ENCODE measurements around the gene LDAH.

LDAH gene

DNA sequence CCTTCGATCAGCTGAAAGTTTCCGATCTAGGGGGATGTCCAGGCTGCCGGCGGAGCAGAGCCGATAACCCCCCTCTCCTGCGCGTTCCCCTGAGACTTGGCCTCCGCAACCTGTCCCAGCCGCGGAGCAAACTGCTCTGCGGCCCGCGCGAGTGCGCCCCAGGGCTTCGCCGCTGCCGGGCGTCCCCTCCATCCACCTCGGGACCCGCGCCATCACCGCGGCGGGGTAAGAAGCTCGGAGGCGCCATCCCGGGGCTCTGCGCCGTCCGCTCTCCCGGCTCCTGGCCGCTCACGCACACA, 156.9 kb downstream of the LDAH start:
- no peak for DNase-seq

DNA sequence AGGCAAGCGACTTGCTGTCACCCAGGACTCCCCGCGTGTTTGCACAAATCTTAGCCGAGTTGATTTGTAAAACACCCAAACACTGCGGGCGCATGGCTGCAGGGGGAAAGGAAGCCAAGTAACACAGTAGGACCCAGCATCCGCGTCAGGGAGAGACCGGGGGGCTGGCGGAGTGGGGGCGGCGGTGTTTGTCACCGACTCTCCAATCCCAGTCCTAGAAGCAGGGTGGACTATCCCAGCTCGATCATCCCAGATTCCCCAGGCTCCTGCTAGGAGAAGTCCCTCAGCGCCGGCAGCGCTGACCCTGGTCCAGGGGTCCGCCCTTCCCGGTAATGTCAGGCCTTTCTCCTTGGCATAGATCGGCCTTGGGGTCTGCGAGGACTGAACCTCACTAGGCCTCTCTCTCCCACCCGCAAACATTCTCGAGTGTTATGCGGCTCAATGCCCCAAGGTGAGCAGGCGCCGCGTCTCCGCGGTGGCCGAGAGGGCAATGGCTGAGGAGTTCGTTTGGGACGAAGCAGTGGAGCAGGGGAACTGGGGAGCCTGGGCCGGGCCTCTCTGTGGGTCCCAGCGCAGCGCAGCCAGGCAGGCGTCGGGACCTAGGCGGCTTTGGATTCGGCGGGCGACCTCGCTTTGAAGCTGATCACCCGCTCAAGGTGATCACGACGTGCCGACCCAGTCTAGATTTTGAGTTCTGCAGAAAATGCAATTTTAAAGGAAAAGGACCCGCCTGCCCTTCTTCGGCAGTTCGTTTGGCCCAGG, 157.5 kb downstream of the LDAH start:
- peak; percentile 4 for DNase-seq

DNA sequence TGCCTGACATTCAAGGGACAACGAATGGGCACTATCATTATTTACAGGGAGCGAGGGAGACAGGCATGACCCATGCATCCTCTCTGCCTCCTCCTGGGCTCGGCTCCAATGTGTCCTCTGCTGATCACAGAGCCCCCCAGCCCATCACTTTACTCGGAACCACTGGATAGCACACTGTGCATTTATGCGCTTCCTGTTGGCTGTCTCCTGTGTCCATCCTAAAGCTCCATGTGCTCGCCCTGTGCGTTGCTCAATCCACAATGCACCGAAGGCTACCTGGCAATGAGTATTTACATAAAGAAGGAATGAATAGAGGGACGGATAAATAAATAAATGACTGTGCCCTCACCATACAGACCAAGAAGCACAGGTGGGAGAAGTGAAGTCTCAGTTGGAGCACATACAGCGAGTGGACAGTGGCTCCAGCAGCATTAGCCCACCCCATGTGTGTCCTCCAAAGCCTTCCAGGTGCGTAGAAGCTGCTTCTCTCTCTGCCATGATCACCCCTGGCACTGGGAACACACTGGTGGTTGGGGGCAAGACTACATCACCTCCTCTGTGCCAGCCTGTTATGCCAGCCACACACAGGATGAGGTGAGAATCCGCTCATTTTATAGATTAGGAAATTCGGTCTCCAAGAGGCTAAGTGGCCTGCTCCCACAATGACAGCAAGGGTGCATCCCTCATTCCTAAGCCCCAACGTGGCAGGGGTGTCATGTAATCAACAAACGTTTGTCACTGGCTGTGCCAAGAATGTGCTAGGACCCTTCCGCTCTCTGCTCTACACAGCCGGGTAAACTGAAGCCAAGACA, 158.3 kb downstream of the LDAH start:
- no peak for DNase-seq

DNA sequence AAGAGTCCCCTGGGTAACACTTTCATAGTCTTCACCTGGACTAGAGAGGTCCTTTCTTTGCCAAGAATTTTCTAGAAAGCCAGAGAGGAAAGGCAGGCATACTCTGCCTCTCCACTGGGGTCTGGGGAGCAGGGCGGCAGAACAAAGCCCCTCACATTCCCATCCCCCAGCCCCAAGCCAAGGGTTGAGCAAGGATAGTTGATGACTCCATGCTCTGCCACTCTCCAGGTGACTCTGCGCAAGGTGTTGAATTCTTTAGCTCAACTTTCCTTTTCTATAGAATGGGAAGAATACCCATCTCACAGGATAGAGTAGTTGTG, 158.9 kb downstream of the LDAH start:
- no peak for DNase-seq

DNA sequence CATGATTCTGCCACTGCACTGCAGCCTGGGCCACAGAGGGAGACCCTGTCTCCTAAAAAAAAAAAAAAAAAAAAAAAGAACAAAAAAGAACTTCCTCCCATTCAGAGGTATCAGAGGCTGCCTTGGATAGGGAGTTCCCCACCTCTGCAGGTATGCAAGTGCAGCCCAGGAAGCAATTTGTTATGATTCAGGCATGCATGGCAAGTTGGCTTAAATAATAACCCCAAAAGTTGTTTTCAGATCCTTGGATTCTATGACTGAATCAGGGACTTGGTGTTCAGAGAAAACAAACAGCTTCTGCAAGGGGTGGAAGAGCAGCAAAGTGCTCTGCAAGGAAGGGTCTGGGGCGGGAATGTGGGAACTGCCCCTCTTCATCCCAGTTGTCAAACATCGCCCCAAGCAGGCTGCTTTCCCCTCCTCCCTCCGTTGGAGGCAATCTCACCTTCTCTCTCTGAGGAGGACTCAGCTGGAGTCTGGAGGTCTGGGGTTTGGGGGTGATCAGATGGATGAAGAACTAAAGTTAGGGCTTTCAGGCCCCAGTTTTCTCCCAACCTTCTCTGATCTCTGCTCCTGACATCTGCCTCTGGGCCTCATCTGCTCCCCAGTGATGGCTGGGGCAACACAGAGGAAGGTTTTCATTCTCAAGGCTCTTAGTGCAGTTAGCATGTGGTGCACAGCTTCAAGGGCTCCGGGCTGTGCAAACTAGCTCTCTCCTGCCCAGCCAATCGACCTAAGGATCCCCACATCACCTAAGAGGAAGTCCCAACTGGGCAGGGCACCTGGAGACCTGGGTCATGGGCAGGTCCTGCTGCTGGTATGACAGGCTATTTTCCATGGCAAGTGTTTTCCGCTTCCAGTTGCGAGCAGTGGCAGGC, 159.5 kb downstream of the LDAH start:
- no peak for DNase-seq

DNA sequence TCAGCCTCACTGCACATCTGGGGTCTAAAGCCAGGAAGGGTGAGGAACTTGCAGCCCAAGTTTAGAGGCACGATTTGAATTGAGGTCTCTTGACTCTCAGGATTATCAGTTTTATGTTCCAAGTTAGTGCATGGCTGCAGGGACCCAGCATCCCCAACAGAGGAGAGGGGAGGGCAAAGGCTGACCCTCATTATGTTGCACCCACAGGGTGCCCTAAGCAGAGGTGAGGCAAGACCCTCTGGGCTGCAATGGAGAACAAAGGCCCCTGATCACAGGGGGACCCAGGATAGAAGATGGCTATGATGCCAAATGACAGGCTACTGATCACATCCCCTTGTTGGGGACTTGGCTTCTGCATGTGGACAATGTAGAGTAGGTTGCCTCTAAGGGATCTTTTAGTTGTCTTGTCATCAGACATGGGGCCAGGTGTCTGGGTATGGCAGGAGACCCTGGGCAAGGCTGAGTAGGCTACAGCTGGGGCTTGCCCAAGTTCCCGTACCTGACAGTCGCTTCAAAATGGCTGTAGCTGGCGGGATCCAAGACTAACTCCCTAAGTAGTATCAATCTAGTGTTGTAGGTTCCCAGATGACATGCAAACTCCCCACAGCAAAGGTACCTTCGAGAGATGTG, 160.5 kb downstream of the LDAH start:
- no peak for DNase-seq

DNA sequence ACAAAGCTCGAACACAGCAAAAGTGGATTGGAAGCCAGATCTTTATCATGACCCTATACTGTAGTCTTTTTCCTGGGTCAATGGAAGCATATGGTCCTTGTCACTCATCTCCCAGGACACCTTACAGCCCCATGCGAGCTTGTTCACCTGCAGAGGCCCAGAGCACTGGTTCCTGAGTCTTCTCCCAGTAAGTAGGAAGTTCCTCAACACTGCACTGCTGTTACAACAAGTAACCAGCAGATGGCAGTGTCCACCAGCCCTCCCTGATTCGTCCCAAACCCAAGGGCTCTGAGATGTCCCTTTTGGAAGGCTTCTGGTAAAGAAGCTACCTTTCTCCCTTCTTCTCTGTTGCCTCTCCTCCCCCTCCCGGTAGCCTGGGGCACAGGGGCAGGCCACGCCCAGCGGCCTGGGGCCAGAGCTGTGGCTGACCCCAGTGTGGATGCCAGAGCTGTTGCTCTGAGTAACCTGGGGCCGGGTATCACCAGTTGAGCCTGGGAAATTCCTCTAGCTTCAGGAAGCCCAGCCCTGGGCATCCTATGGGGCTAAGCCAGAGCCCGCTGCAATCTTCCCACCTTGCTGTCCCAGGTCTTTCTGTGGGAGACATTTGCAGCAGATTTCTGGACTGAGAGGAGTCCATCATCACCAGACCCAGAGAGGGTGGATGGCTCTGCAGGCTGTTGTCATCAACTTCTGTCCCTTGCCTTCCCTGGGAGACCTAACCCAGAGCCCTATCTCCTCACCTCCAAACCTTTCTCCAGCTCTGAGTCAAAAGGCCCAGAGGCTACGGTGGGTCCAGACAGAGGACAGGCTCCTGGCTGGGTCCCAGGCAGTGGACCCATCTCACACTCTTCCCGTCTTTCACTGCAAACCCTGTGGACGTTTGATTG, 161.2 kb downstream of the LDAH start:
- peak; percentile 14 for DNase-seq

DNA sequence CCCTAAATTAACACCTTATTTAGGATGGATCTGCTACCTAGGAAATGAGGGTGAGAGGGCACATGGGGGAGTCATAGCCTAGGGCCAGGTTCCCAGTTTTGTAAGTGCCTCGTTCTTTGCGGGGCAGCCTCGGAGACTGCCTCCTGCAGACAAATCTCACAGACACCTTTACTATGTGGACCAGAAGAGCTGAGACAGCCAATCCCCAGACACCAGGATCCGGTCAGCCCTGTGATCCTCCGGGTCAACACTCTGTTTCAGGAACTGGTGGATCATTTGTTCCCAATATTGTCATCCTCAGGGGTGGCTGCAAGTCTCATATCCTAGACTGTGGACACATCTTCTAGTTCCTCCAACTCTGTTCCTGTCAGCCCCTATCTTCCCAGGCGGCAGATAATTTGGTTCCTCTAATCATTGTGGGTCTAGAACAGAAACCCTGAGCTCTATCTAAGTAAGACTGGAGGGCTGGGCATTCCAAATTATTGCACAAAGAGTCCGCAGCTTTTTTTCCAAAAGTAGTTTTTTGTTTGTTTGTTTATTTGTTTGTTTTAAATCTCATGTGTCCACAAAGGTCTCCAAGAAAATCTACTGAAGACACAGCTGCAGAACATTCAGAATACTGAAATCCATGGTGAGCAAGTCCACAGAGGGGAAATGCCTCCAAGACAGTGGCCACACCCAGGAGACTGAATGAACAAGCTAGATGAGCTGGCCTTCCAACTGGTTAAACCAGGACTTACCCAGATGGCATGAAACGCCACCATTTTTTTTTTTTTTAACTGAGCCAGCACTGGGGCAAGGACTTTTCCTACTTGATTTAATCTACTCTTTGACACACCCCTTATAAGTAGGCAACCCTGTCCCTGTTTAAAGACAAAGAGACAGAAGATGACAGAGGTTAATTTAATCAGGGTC, 162.1 kb downstream of the LDAH start:
- DNase-seq = no peak

DNA sequence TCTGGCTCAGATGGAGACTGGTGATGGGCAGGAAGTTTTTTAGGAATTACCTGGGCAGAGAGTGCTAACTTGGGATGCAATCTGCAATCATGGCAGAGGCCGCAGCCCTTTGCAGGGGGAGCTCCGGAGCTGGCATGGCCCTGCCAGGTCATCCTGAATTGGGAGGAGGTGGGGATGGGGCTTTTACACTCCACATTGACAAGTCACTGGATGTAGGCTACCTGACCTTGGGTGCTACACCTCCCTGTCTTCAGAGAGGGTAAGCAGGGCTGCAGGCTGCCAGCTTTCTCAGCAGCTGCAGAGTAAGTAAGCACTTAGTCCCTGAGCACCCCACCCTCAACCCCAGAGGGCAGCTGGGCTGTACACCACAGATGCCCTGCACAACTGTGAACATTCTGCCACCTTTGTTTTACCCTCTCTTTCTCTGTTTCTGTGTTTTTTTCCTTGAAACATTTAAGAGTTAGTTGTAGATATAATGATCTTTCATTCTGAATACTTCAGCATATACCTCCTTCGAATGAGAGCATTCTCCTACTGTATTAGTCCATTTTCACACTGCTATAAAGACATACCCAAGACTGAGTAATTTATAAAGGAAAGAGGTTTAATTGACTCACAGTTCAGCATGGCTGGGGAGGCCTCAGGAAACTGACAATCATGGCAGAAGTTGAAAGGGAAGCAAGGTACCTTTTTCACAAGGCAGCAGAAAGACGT, 165.2 kb downstream of the LDAH start:
- no peak for DNase-seq

DNA sequence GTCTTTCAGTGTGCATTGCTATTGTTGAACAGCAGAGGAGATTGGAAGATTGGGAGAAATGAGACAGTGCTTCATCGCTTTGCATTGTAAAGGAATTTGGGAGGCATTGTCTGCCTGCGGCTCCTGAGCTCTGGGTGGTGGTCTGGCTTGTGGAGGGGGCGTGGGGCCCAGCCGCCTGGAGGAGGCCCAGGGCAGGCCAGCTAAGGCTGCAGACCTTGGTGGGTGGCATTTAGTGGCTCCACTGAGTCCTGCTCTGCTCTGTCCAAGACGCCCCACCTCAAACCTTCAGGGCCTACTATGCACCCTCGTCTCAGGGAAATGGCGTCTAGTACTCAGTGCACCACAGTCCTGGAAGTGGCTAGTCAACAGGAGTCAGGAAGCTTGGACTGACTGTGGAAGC, 166.3 kb downstream of the LDAH start:
- DNase-seq = no peak

DNA sequence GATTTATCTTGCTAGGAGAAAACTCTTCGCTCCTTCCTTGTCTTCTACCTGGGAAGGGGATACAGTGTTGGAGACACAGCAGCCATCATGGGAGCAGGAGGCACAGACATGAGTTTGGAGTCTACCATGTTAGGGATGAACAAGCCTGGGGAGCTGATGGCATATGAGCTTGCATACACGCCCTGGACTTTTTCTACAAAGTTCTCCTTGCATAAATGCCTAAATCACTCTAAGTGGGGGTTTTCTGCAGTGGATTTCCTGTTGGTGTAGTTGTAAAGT, 168.4 kb downstream of the LDAH start:
- DNase-seq = no peak

DNA sequence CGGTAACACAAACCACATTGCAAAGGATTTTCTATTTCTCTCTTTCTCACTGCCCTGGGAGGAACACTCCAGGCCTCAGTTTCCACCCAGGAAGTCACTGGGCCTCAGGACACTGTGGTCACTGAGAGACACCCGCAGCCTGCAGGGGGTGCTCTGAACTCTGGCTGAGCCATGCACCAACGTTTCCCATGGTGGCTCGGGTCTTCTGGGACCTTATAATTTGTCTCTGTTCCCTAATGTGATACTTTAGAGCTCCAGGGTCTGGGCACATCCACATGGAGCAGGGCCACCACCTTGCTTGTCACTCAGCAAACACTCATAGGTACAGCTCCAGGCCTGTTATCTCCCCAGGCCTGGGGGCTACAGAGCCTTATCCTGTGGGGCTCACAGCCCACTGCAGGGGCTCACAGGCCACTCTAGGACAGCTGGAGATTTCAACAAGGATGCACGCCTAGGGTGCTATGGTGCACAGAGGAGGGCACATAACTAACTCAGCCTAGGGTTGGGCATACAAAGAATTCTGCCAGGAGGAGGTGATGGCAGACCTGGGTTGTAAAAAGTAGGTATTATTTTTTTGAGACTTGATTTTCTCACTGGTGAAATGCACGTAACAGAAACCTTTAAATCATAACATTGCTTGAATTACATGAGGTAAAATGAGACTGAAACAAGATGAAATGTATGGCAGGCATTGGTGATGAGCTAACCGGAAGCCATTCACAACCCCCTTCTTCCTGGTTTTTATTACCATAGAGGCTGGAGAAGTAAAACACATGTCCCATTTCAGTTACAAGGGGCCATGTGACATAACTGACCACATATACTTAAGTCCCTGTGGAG, 169.0 kb downstream of the LDAH start:
- DNase-seq = no peak

DNA sequence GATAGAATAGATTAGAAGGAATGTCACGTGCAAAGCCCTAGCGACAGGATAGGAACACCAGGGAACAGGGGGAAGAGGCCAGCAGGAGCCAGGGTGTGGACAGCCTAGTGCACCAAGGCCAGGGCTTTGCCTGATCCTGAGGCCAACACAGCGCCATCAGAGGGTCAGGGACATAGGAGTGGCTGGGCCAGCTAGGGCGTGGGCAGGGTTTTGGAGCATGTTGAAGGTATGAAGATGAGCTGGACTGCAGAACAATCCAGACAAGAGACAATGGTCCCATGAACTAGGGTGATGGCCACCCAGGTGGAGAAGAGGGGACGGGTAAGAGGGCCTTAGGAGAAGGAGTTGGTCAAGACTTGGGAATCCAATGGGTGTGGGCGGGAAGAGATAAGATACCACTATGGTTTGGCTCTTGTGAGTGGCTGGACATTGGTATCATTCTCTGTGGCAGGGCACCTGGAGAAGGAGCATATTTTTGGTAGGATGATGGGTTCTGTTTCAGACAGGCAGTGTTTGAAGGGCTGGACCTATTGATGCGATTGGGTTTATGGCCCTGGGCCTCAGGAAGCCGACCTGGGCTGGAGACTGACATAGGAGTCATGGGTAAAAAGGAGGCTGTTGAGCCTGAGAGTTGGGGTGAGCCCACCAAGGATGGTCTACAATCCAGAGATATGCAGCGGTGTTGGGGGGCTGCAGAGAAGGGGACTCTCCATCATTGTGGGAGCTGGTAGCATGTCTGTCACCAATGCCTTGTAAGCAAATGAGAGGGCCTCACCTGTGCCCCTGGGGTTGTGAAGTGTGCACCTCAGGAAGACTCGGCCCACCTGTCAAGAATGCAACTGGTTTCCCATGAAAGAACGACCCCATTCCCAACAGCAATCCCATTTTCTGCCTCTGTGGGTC, 170.0 kb downstream of the LDAH start:
- DNase-seq = no peak

DNA sequence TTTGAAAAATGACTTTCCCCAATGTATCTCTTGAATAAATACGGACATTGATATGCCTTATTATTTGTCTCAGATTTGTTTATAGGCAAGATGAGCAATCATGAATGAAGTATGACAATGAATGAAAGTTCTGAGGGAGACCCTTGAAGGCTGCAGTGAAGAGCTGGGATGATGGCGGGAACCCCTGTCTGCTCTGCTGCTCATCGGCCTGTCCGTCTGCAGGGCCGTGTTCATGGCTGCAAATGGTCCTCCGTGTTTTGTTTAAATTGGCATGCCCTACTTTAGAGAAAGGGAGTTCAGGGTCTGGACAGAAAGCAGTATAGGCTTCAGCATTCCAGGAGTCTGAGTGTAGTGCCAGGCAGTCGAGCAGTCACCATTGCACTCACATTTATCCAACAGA, 170.8 kb downstream of the LDAH start:
- no peak for DNase-seq

DNA sequence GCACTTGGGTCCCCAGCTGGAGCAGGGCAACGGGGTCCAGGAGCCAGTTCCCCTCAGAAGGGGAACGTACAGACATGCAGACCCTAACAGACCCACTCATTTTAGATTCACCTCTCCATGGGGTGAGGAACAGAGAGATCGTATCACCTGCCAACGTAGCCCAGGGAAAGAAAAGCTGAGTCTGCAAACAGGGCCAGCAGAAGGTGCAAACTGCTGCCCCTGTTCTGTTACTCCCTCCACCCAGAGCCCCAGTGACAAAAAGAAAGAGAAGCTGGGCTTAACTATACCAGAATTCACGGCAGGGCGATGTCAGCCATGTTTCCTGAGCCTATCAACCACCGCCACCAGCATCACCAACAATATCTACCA, 171.2 kb downstream of the LDAH start:
- DNase-seq = no peak

DNA sequence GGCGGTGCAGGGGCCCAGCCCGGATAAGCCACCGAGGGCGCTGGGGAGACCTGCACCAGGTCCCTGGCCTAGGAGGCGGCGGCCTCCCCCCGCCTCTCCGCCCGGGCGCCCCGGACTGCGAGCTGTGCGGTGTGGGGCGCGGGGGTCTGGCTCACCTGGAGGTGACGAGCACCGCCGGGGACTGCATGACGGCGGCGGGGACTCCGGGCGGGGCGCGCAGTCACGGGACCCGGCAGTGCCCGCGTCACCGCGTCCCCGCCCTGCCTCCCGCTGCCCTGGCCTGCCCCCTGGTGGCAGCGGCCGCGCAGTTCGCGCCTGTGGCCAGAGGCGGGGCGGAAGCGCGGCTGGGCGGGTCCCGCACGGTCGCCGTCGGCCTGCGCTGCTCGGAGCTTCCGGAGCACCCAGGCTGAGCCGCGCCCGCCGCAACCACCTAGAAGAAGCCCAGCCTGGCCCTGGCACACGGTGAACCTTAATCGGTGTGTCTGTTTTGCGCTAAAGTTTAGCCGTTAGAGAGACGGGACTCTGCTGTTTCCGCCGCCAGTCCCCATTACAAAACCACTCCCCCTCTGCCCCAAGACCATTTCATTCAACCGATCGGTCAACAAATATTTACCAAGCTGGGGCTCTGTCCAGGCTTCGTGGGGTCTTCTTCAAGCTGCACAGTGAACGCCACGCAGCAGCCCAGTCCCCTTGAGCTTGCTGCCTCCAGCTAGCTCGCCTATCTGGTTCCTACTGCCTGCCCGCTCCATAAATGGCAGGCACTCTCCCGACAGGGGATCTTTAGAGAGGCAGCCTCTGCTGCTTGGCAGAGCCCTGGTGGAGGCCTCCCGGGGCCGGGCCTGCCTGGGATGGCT, 171.8 kb downstream of the LDAH start, which contains the start of gene HS1BP3:
TSS of gene HS1BP3 (minus strand) at position 222 of the 854 bp plus-strand sequence. CDS start at position 187, 35 bp downstream.
- DNase-seq = no peak

DNA sequence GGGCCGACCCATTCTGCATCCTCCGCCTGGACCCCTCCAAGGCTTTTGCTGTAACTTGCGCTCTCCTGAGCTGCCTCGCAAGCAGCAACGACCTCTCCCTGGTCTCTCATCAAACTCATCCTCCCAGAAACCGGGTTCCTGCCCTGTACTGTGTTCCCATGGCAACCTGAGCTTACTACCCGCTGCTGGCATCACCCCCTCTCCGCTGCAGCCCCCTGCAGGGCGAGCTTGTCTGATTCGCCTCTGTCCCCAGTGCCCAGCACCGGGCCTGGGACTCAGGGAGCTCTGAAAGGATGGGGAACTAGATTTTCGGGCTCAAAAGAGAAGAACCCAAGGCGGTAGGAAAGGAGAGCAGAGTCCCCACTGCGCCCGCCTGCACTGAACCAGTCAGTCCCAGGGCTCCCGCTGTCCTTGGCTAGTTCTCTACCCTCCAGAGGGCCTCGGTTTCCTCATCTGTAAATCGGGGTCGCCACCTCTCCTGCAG, 172.5 kb downstream of the LDAH start:
- peak; percentile 40 for DNase-seq
